Uterus (tissue), 2 donors: Measurements from ENCODE around the gene ELK3.

Experiments
- CTCF ChIP-seq, 4 experiments: fragments of 200-600 bp in 2 of 4; fragments of 450-650 bp in 2 of 4; sonication (generic) in 2 of 4; IDR thresholded peaks; one replicate each; pipeline ENCODE4 v1.5.1; 2016 to 2019; ENCODE audit warnings: antibody characterized with exemption in 4 of 4, mild to moderate bottlenecking in 2 of 4, moderate library complexity in 1 of 4
- POLR2A ChIP-seq, 2 donors: fragments of 450-650 bp; IDR thresholded peaks; one replicate each; pipeline ENCODE4 v1.6.1; 2016; ENCODE audit warnings: antibody characterized with exemption in 2 of 2, mild to moderate bottlenecking in 1 of 2, moderate library complexity in 1 of 2

- no peak for TF ChIP-seq POLR2A (IDR thresholded peaks at IDR 0.05)
- TF ChIP-seq CTCF (IDR thresholded peaks at IDR 0.05), result no peak
Measured at GRCh38 chr12:96260231-96260630, 66.1 kb downstream of the ELK3 start.
